ENCODE measurements around the gene LGALS9B. TPM values are rescaled to one million over a fixed set of nuclear protein-coding genes. Genes with fewer than 3 reads are reported as not detected.
"Not testable (repeated sequence)": the region's sequence is repeated elsewhere in the genome, so short reads cannot be mapped to it uniquely, and the experiment has no call there.

Gene LGALS9B
- polyA plus RNA-seq, 1 of the 3 experiments (the other 2 are of a cell fraction), result not detected

- H3K27ac ChIP-seq (ENCODE audit: low read depth in 2 of 2, low read length in 1 of 2); H3K79me2 ChIP-seq (ENCODE audit: insufficient read depth); H3K36me3 ChIP-seq (replicated peaks in 1 of 2; ENCODE audit: control insufficient read depth in 1 of 2, insufficient read depth in 2 of 2, low read length in 1 of 2); H3K9me3 ChIP-seq; H3F3A ChIP-seq (replicated peaks; ENCODE audit: insufficient read depth); CTCF ChIA-PET; H3K9me2 ChIP-seq; H3K9ac ChIP-seq; H2AFZ ChIP-seq (ENCODE audit: low read depth); H3K27me3 ChIP-seq (ENCODE audit: insufficient read depth); H3K4me2 ChIP-seq; H4K20me1 ChIP-seq (ENCODE audit: insufficient read depth); POLR2A ChIA-PET; H3K4me3 ChIP-seq (ENCODE audit: low read depth in 2 of 2, low read length in 1 of 2); H3K4me1 ChIP-seq (ENCODE audit: control insufficient read depth in 1 of 2, insufficient read depth in 2 of 2, low read depth in 1 of 2, low read length in 1 of 2); DNase-seq: not testable (repeated sequence)
- whole genome bisulfite sequencing (ENCODE audit: low lambda C conversion rate), result 81% methylated on average over 6 of the region's 8 CpGs
Measured at GRCh38 chr17:20400559-20401305, 66.6 kb downstream of the LGALS9B start.

Small RNAs within 50 kb of the gene (small RNA-seq; reads per million reads assigned to genes)
- 0 reads per million in 7 experiments for gene YWHAEP3

Other genes with a start within 250 kb of the LGALS9B start
- gene CDRT15L2, start 112.2 kb upstream of the LGALS9B start, polyA plus RNA-seq (2012; rRNA removed), result not detected in 2 replicates